Measurements from ENCODE around the gene TTC7B. TPM values are rescaled to one million over a fixed set of nuclear protein-coding genes. Genes with fewer than 3 reads are reported as not detected.

Gene TTC7B
- total RNA-seq, 4 donors from 2014 or later = 0.18 to 53.6 (median 11.2) TPM

GRCh38 chr14:90851327-90852036, 35.3 kb upstream of the TTC7B start:
- Histone ChIP-seq H3K9me3 (no peaks in the 10 kb centered on the region), H3K36me3 (no peaks in the 10 kb centered on the region), H3K27me3 (no peaks in the 10 kb centered on the region), H3K4me3 (no peak overlapping the region), H3K4me1 (no peaks in the 10 kb centered on the region), H3K27ac (no peak overlapping the region)
- no peak for DNase-seq
- TF ChIP-seq POLR2A (IDR thresholded peaks at IDR 0.05) (no peak), CTCF (IDR thresholded peaks at IDR 0.05) (no peak)

GRCh38 chr14:90850487-90850886, 34.3 kb upstream of the TTC7B start:
- no peaks in the 10 kb centered on the region for H3K27me3 ChIP-seq
- no peaks in the 10 kb centered on the region for H3K9me3 ChIP-seq
- no peak overlapping the region for H3K27ac ChIP-seq
- H3K36me3 ChIP-seq = no peaks in the 10 kb centered on the region
- TF ChIP-seq POLR2A (IDR thresholded peaks at IDR 0.05) (no peak), CTCF (IDR thresholded peaks at IDR 0.05) (no peak)
- DNase-seq = no peak
- no peak overlapping the region for H3K4me3 ChIP-seq
- H3K4me1 ChIP-seq = no peaks in the 10 kb centered on the region

GRCh38 chr14:90849787-90850444, 33.7 kb upstream of the TTC7B start:
- TF ChIP-seq POLR2A (IDR thresholded peaks at IDR 0.05) = no peak
- TF ChIP-seq CTCF (IDR thresholded peaks at IDR 0.05) = no peak

GRCh38 chr14:90848944-90849731, 32.9 kb upstream of the TTC7B start:
- DNase-seq = no peak
- no peaks in the 10 kb centered on the region for H3K36me3 ChIP-seq
- no peak for TF ChIP-seq CTCF (IDR thresholded peaks at IDR 0.05)
- TF ChIP-seq POLR2A (IDR thresholded peaks at IDR 0.05) = no peak
- no peak overlapping the region for H3K4me3 ChIP-seq
- no peaks in the 10 kb centered on the region for H3K27me3 ChIP-seq
- H3K27ac ChIP-seq = no peak overlapping the region
- no peaks in the 10 kb centered on the region for H3K9me3 ChIP-seq
- no peaks in the 10 kb centered on the region for H3K4me1 ChIP-seq

More at GRCh38 chr14:90849787-90850444, 33.7 kb upstream of the TTC7B start:
- H3K27ac ChIP-seq = no peak overlapping the region
- H3K9me3 ChIP-seq = no peaks in the 10 kb centered on the region
- H3K4me1 ChIP-seq = no peaks in the 10 kb centered on the region
- no peaks in the 10 kb centered on the region for H3K36me3 ChIP-seq
- no peak overlapping the region for H3K4me3 ChIP-seq
- no peaks in the 10 kb centered on the region for H3K27me3 ChIP-seq
- no peak for DNase-seq

GRCh38 chr14:90846511-90846910, 30.3 kb upstream of the TTC7B start:
- no peaks in the 10 kb centered on the region for H3K4me1 ChIP-seq

More at GRCh38 chr14:90846511-90846910, 30.3 kb upstream of the TTC7B start:
- Histone ChIP-seq H3K4me3 (no peak overlapping the region), H3K27me3 (no peaks in the 10 kb centered on the region), H3K36me3 (no peaks in the 10 kb centered on the region), H3K9me3 (no peaks in the 10 kb centered on the region), H3K27ac (no peak overlapping the region)
- TF ChIP-seq POLR2A (IDR thresholded peaks at IDR 0.05) (no peak), CTCF (IDR thresholded peaks at IDR 0.05) (no peak)
- no peak for DNase-seq

Measured in Peyer's patch (tissue), 4 donors.